ENCODE measurements around the gene TSFM.

The TSFM gene

GRCh38 chr12:57823131-57823907, 40.7 kb downstream of the TSFM start:
- no peak for TF ChIP-seq CTCF (conservative IDR thresholded peaks at IDR 0.05; ENCODE audit: low read depth, low read length)
- DNase-seq (ENCODE audit: low read depth), result no peak
- H3K4me3 ChIP-seq (ENCODE audit: low read length), result no peak overlapping the region

GRCh38 chr12:57823908-57824640, 41.5 kb downstream of the TSFM start:
- no peak for TF ChIP-seq CTCF (conservative IDR thresholded peaks at IDR 0.05; ENCODE audit: low read depth, low read length)
- H3K4me3 ChIP-seq (ENCODE audit: low read length), result no peak overlapping the region
- DNase-seq (ENCODE audit: low read depth), result no peak

- TF ChIP-seq CTCF (conservative IDR thresholded peaks at IDR 0.05; ENCODE audit: low read depth, low read length), result no peak
- H3K4me3 ChIP-seq (ENCODE audit: low read length), result no peak overlapping the region
- DNase-seq (ENCODE audit: low read depth), result no peak
Measured at GRCh38 chr12:57825451-57825850, 42.9 kb downstream of the TSFM start.

GRCh38 chr12:57826400-57826799, 43.8 kb downstream of the TSFM start:
- no peak for DNase-seq (ENCODE audit: low read depth)
- no peak for TF ChIP-seq CTCF (conservative IDR thresholded peaks at IDR 0.05; ENCODE audit: low read depth, low read length)
- no peak overlapping the region for H3K4me3 ChIP-seq (ENCODE audit: low read length)

- DNase-seq (ENCODE audit: low read depth), result no peak
- TF ChIP-seq CTCF (conservative IDR thresholded peaks at IDR 0.05; ENCODE audit: low read depth, low read length), result no peak
Measured at GRCh38 chr12:57826966-57827365, 44.4 kb downstream of the TSFM start.

GRCh38 chr12:57829025-57829777, 46.6 kb downstream of the TSFM start:
- H3K4me3 ChIP-seq (ENCODE audit: low read length), result no peak overlapping the region
- no peak for TF ChIP-seq CTCF (conservative IDR thresholded peaks at IDR 0.05; ENCODE audit: low read depth, low read length)
- no peak for DNase-seq (ENCODE audit: low read depth)

More at GRCh38 chr12:57826966-57827365, 44.4 kb downstream of the TSFM start:
- no peak overlapping the region for H3K4me3 ChIP-seq (ENCODE audit: low read length)
